ENCODE data around the gene PPP1R37. TPM values are rescaled to one million over a fixed set of nuclear protein-coding genes. Genes with fewer than 3 reads are reported as not detected.

Gene PPP1R37
- total RNA-seq, 1 experiment from 2014 or later: 46.4 TPM

DNA sequence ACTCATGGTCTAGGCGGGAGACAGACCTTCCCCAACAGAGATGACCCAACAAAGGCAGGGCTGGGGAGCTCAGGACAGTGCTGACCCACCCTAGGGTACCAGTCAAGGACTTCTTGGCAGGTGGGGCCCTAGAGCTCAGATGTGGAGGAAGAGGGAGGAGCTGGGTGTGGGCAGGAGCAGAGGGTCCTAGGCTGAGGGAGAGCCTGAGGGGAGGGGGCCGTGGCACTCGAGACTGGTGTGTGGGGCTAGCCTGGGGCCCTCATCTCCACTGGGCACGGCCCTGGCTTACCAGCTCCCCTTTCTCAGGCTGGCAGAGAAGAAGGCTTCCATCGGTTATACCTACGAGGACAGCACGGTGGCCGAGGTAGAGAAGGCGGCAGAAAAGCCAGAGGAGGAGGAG is 35.5 kb upstream of the PPP1R37 start:
- H3K79me2 ChIP-seq (ENCODE audit: low read length): no peaks in the 10 kb centered on the region
- TF ChIP-seq EZH2 (IDR thresholded peaks at IDR 0.05; ENCODE audit: low read length, unreplicated experiment) (no peak), EZH2phosphoT487 (IDR thresholded peaks at IDR 0.05; ENCODE audit: borderline replicate concordance, low read length) (no peak)
- TF ChIP-seq, protein P1, sequence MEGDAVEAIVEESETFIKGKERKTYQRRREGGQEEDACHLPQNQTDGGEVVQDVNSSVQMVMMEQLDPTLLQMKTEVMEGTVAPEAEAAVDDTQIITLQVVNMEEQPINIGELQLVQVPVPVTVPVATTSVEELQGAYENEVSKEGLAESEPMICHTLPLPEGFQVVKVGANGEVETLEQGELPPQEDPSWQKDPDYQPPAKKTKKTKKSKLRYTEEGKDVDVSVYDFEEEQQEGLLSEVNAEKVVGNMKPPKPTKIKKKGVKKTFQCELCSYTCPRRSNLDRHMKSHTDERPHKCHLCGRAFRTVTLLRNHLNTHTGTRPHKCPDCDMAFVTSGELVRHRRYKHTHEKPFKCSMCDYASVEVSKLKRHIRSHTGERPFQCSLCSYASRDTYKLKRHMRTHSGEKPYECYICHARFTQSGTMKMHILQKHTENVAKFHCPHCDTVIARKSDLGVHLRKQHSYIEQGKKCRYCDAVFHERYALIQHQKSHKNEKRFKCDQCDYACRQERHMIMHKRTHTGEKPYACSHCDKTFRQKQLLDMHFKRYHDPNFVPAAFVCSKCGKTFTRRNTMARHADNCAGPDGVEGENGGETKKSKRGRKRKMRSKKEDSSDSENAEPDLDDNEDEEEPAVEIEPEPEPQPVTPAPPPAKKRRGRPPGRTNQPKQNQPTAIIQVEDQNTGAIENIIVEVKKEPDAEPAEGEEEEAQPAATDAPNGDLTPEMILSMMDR (conservative IDR thresholded peaks at IDR 0.05; ENCODE audit: low read depth, low read length): no peak
- no peaks in the 10 kb centered on the region for H4K20me1 ChIP-seq (ENCODE audit: low read length)
- H3K36me3 ChIP-seq (ENCODE audit: low read depth, low read length): peaks cover 32% of the 10 kb centered on the region
- no TSS peak for BruUV-seq (replicated peaks)
- CTCF ChIA-PET: no interaction called here
- no peak overlapping the region for H3K4me2 ChIP-seq (ENCODE audit: low read length)
- H3K4me3 ChIP-seq (ENCODE audit: low read length): no peak overlapping the region
- no peak overlapping the region for H2AFZ ChIP-seq (ENCODE audit: low read length)
- no peaks in the 10 kb centered on the region for H3F3A ChIP-seq (ENCODE audit: low read length, unreplicated experiment)
- no peaks in the 10 kb centered on the region for H3K9me3 ChIP-seq (ENCODE audit: low read length)
- ATAC-seq: no peak
- H3K9me2 ChIP-seq (replicated peaks; ENCODE audit: low read length): no peaks in the 10 kb centered on the region
- no peak for DNase-seq
- no peaks in the 10 kb centered on the region for H3K4me1 ChIP-seq (ENCODE audit: insufficient read depth, low read length)
- H3K27me3 ChIP-seq (ENCODE audit: low read length): no peaks in the 10 kb centered on the region
- H3K9ac ChIP-seq (ENCODE audit: low read length): no peak overlapping the region
- intact Hi-C loops (cut with micrococcal nuclease): no loop called here
- no peak overlapping the region for H3K27ac ChIP-seq (ENCODE audit: low read length)
- POLR2A ChIA-PET (ENCODE audit: unreplicated experiment): no interaction called here

DNA sequence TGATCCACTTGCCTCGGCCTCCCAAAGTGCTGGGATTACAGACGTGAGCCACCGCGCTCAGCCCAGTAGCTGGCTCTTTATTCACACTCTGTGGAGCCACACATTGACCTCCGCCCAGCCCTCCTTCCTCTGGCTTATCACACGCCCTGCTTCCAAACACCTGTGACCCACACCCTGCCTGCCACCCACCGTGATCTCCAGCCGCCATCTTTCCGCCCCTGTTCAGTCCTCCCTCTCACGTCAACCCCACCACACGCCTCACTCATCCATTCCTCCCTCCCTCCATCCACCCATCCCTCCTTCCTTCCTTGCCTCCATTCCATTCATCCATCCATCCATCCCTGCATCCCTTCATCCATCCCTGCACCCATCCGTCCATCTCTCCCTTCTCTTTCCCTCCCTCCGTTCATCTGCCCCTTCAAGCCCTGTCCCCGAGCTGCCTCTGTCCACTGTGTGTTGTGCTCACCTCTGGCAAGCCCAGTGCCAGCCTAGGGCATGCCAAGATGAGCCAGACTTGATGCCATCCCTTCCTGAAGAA is 34.3 kb upstream of the PPP1R37 start:
- no TSS peak for BruUV-seq (replicated peaks)
- intact Hi-C loops (cut with micrococcal nuclease): no loop called here

More for the DNA sequence above, 34.3 kb upstream of the PPP1R37 start:
- no peaks in the 10 kb centered on the region for H3K79me2 ChIP-seq (ENCODE audit: low read length)
- H3K9ac ChIP-seq (ENCODE audit: low read length): no peak overlapping the region
- peaks cover 31% of the 10 kb centered on the region for H3K36me3 ChIP-seq (ENCODE audit: low read depth, low read length)
- TF ChIP-seq EZH2 (IDR thresholded peaks at IDR 0.05; ENCODE audit: low read length, unreplicated experiment) (no peak), EZH2phosphoT487 (IDR thresholded peaks at IDR 0.05; ENCODE audit: borderline replicate concordance, low read length) (no peak)
- TF ChIP-seq, protein P1 (conservative IDR thresholded peaks at IDR 0.05; ENCODE audit: low read depth, low read length): no peak
- H3K4me2 ChIP-seq (ENCODE audit: low read length): no peak overlapping the region
- DNase-seq (no peak), ATAC-seq (no peak)
- H3K4me1 ChIP-seq (ENCODE audit: insufficient read depth, low read length): no peaks in the 10 kb centered on the region
- no peaks in the 10 kb centered on the region for H3K27me3 ChIP-seq (ENCODE audit: low read length)
- no peaks in the 10 kb centered on the region for H4K20me1 ChIP-seq (ENCODE audit: low read length)
- ChIA-PET CTCF (interaction anchor here (0.5 kb wide), 1 partner anchor 22 kb away, joined by 7 read pairs; no protein-coding TSS in a partner anchor), POLR2A (ENCODE audit: unreplicated experiment) (no interaction called here)
- H3K9me3 ChIP-seq (ENCODE audit: low read length): no peaks in the 10 kb centered on the region
- H2AFZ ChIP-seq (ENCODE audit: low read length): no peak overlapping the region
- no peak overlapping the region for H3K4me3 ChIP-seq (ENCODE audit: low read length)
- H3K9me2 ChIP-seq (replicated peaks; ENCODE audit: low read length): no peaks in the 10 kb centered on the region
- no peak overlapping the region for H3K27ac ChIP-seq (ENCODE audit: low read length)
- no peaks in the 10 kb centered on the region for H3F3A ChIP-seq (ENCODE audit: low read length, unreplicated experiment)

Measured in PC-3 (cell line).